Keratinocyte (primary cell): ENCODE results near the gene LOC128125822.

Experiments
- DNase-seq: peaks from one replicate; pipeline ENCODE4 v3.0.0-alpha.2; 2011; ENCODE audit warnings: low read depth, missing footprints, low spot score
- FAIRE-seq: peaks from 2 replicates; lab custom pipeline; 2011; peaks lifted over from hg19 to GRCh38; lab: Jason Lieb, UNC
- H2AFZ ChIP-seq: 2 replicates; pipeline ENCODE4 v1.6.0; 2012; ENCODE audit warnings: low read length, control low read depth, inconsistent platforms; ENCODE audit not compliant: control insufficient read depth
- H3K27ac ChIP-seq: 2 replicates; pipeline ENCODE4 v1.5.1; 2011; ENCODE audit warnings: low read length; ENCODE audit not compliant: control insufficient read depth, insufficient read depth
- H3K27me3 ChIP-seq: 3 replicates; pipeline ENCODE4 v1.6.0; 2011; ENCODE audit warnings: low read length; ENCODE audit not compliant: control insufficient read depth, insufficient read depth; ENCODE audit errors: extremely low read depth
- H3K36me3 ChIP-seq, 2 experiments: 2 replicates in 1 of 2; 3 replicates in 1 of 2; pipeline ENCODE4 v1.5.1; 2011; ENCODE audit warnings: low read length in 2 of 2, mild to moderate bottlenecking in 1 of 2; ENCODE audit not compliant: control insufficient read depth in 2 of 2, insufficient read depth in 2 of 2; ENCODE audit errors: extremely low read depth in 1 of 2
- H3K4me1 ChIP-seq: 3 replicates; pipeline ENCODE4 v1.5.1; 2011; ENCODE audit warnings: low read length; ENCODE audit not compliant: control insufficient read depth, insufficient read depth; ENCODE audit errors: extremely low read depth
- H3K4me2 ChIP-seq: 3 replicates; pipeline ENCODE4 v1.6.0; 2011; ENCODE audit warnings: low read depth, low read length; ENCODE audit not compliant: control insufficient read depth, insufficient read depth; ENCODE audit errors: extremely low read depth
- H3K4me3 ChIP-seq, 3 experiments: fragments of 200-600 bp in 1 of 3; sonication (generic) in 1 of 3; 2 replicates in 2 of 3; 3 replicates in 1 of 3; pipeline ENCODE4 v1.5.1; 2011 to 2016; ENCODE audit warnings: low read length in 3 of 3, mild to moderate bottlenecking in 3 of 3, control low read depth in 2 of 3, inconsistent platforms in 1 of 3, low read depth in 1 of 3, mixed read lengths in 1 of 3, mixed run types in 1 of 3, moderate library complexity in 1 of 3; ENCODE audit not compliant: control insufficient read depth in 2 of 3, insufficient read depth in 2 of 3; ENCODE audit errors: extremely low read depth in 1 of 3
- H3K79me2 ChIP-seq: 2 replicates; pipeline ENCODE4 v1.6.0; 2012; ENCODE audit warnings: low read length; ENCODE audit not compliant: control insufficient read depth, insufficient read depth
- H3K9ac ChIP-seq: 3 replicates; pipeline ENCODE4 v1.6.0; 2011; ENCODE audit warnings: low read length; ENCODE audit not compliant: control insufficient read depth, insufficient read depth; ENCODE audit errors: extremely low read depth
- H3K9me1 ChIP-seq: 3 replicates; pipeline ENCODE4 v1.6.0; 2011; ENCODE audit warnings: low read length; ENCODE audit not compliant: control insufficient read depth, insufficient read depth; ENCODE audit errors: extremely low read depth
- H3K9me3 ChIP-seq: 2 replicates; pipeline ENCODE4 v1.5.1; 2012; ENCODE audit warnings: low read depth, low read length; ENCODE audit not compliant: control insufficient read depth
- H4K20me1 ChIP-seq: 3 replicates; pipeline ENCODE4 v1.6.0; 2011; ENCODE audit warnings: low read length; ENCODE audit not compliant: control insufficient read depth, insufficient read depth; ENCODE audit errors: extremely low read depth
- EZH2 ChIP-seq: IDR thresholded peaks from one replicate; pipeline ENCODE4 v1.6.1; 2012; ENCODE audit warnings: inconsistent platforms, mild to moderate bottlenecking, low read length, moderate library complexity
- dilution Hi-C: fragments of 300-500 bp; cut with MboI; formaldehyde crosslinking; loops from one replicate; pipeline ENCODE4 v1.7.0; 2020; ENCODE audit warnings: low sequenced_read_pairs; ENCODE audit not compliant: extremely low pct_ligation_motif_present
- TF ChIP-seq, protein P1 (sequence below), 3 experiments: IDR thresholded peaks in 1 of 3; conservative IDR thresholded peaks in 1 of 3; optimal IDR thresholded peaks in 1 of 3; 2 replicates in 2 of 3; 3 replicates in 1 of 3; pipeline versions ENCODE3 to v1.5.1; 2011; ENCODE audit warnings: low read length in 3 of 3, mild to moderate bottlenecking in 3 of 3, moderate library complexity in 2 of 3, control low read depth in 1 of 3, inconsistent platforms in 1 of 3; ENCODE audit not compliant: insufficient read depth in 2 of 3; ENCODE audit errors: extremely low read depth in 1 of 3

The LOC128125822 gene

DNA sequence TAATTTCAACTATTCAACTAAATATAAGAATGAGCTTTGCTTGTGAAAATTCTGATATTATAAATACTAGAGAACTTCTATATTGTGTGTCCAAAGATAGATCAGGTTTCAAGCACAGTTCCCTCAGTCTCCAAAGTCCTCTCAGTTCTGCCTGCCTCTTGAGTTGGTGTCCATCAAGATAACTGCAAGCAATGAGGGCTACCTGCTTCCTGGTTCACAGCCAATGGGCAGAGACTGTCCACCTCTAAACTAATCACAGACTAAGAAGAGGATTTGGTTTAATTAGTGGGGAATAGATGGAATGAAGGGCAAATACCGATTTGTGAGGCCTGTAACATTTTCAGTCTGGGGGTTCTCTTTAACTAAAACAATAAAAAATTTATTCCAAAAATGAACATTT is 41.3 kb upstream of the LOC128125822 start:
- Histone ChIP-seq H3K9me1 (no peaks in the 10 kb centered on the region), H3K27me3 (no peaks in the 10 kb centered on the region), H3K9ac (no peak overlapping the region), H4K20me1 (no peaks in the 10 kb centered on the region), H3K4me1 (peaks cover 32% of the 10 kb centered on the region), H3K36me3 (no peaks in the 10 kb centered on the region), H2AFZ (no peak overlapping the region), H3K79me2 (no peaks in the 10 kb centered on the region), H3K4me3 (no peak overlapping the region), H3K9me3 (no peaks in the 10 kb centered on the region), H3K27ac (no peak overlapping the region), H3K4me2 (no peak overlapping the region)
- dilution Hi-C loops = no loop called here
- FAIRE-seq = no peak
- no peak for DNase-seq
- TF ChIP-seq, protein P1, sequence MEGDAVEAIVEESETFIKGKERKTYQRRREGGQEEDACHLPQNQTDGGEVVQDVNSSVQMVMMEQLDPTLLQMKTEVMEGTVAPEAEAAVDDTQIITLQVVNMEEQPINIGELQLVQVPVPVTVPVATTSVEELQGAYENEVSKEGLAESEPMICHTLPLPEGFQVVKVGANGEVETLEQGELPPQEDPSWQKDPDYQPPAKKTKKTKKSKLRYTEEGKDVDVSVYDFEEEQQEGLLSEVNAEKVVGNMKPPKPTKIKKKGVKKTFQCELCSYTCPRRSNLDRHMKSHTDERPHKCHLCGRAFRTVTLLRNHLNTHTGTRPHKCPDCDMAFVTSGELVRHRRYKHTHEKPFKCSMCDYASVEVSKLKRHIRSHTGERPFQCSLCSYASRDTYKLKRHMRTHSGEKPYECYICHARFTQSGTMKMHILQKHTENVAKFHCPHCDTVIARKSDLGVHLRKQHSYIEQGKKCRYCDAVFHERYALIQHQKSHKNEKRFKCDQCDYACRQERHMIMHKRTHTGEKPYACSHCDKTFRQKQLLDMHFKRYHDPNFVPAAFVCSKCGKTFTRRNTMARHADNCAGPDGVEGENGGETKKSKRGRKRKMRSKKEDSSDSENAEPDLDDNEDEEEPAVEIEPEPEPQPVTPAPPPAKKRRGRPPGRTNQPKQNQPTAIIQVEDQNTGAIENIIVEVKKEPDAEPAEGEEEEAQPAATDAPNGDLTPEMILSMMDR (optimal IDR thresholded peaks at IDR 0.05 in 1 of 3, IDR thresholded peaks at IDR 0.05 in 1 of 3, conservative IDR thresholded peaks at IDR 0.05 in 1 of 3; ENCODE audit: extremely low read depth in 1 of 3, insufficient read depth in 2 of 3, low read length in 3 of 3) = no peak
- TF ChIP-seq EZH2 = no peak

GRCh38 chr6:63533026-63533425 is 39.3 kb upstream of the LOC128125822 start:
- no peaks in the 10 kb centered on the region for H3K9me1 ChIP-seq
- DNase-seq (no peak), FAIRE-seq (no peak)
- H3K4me3 ChIP-seq = no peak overlapping the region
- no peak overlapping the region for H3K4me2 ChIP-seq
- H3K27ac ChIP-seq = no peak overlapping the region
- no peaks in the 10 kb centered on the region for H4K20me1 ChIP-seq
- H3K27me3 ChIP-seq = no peaks in the 10 kb centered on the region
- no peaks in the 10 kb centered on the region for H3K79me2 ChIP-seq
- no peaks in the 10 kb centered on the region for H3K9me3 ChIP-seq
- H3K9ac ChIP-seq = no peak overlapping the region
- H2AFZ ChIP-seq = no peak overlapping the region
- dilution Hi-C loops = no loop called here
- TF ChIP-seq, protein P1 (optimal IDR thresholded peaks at IDR 0.05 in 1 of 3, IDR thresholded peaks at IDR 0.05 in 1 of 3, conservative IDR thresholded peaks at IDR 0.05 in 1 of 3; ENCODE audit: extremely low read depth in 1 of 3, insufficient read depth in 2 of 3, low read length in 3 of 3) = no peak
- no peak for TF ChIP-seq EZH2
- no peaks in the 10 kb centered on the region for H3K36me3 ChIP-seq
- peaks cover 31% of the 10 kb centered on the region for H3K4me1 ChIP-seq
